HepG2 (cell line): ENCODE data around the gene PACS1.

Source experiments
- CHD4 ChIP-seq: fragments of 200-600 bp; sonication (generic); IDR thresholded peaks from 2 replicates; pipeline ENCODE4 v1.7.0; 2017; ENCODE audit warnings: mild to moderate bottlenecking, low read length, borderline replicate concordance
- MXD4 ChIP-seq: IDR thresholded peaks from 2 replicates; pipeline ENCODE4 v1.6.1; 2016; ENCODE audit warnings: mild to moderate bottlenecking, missing biosample characterization, missing genetic modification reagents
- NR2F6 ChIP-seq, 2 experiments: IDR thresholded peaks; 2 replicates each; pipeline ENCODE4 v1.6.1; 2016; ENCODE audit warnings: antibody characterized with exemption in 1 of 2, mild to moderate bottlenecking in 1 of 2
- U2AF2 ChIP-seq: fragments of 200-400 bp; formaldehyde crosslinking; IDR thresholded peaks from 2 replicates; pipeline ENCODE4 v1.6.1; 2017; ENCODE audit warnings: low read depth, mild to moderate bottlenecking, low read length
- TF ChIP-seq, protein P1 (sequence below): sonication (generic); formaldehyde crosslinking; IDR thresholded peaks from 2 replicates; pipeline ENCODE4 v1.5.0; 2020; ENCODE audit warnings: mild to moderate bottlenecking, missing genetic modification reagents, moderate library complexity
- TF ChIP-seq, protein P2 (sequence below): sonication (generic); formaldehyde crosslinking; IDR thresholded peaks from 2 replicates; pipeline ENCODE4 v1.5.0; 2020; ENCODE audit warnings: missing genetic modification reagents

- TF ChIP-seq CHD4, result no peak
- no peak for TF ChIP-seq NR2F6 (IDR thresholded peaks at IDR 0.05)
- no peak for TF ChIP-seq NR2F6 (CRISPR knock-in tag; IDR thresholded peaks at IDR 0.05)
- TF ChIP-seq U2AF2, result no peak
- TF ChIP-seq, protein P1, sequence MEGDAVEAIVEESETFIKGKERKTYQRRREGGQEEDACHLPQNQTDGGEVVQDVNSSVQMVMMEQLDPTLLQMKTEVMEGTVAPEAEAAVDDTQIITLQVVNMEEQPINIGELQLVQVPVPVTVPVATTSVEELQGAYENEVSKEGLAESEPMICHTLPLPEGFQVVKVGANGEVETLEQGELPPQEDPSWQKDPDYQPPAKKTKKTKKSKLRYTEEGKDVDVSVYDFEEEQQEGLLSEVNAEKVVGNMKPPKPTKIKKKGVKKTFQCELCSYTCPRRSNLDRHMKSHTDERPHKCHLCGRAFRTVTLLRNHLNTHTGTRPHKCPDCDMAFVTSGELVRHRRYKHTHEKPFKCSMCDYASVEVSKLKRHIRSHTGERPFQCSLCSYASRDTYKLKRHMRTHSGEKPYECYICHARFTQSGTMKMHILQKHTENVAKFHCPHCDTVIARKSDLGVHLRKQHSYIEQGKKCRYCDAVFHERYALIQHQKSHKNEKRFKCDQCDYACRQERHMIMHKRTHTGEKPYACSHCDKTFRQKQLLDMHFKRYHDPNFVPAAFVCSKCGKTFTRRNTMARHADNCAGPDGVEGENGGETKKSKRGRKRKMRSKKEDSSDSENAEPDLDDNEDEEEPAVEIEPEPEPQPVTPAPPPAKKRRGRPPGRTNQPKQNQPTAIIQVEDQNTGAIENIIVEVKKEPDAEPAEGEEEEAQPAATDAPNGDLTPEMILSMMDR, result no peak
- TF ChIP-seq, protein P2, sequence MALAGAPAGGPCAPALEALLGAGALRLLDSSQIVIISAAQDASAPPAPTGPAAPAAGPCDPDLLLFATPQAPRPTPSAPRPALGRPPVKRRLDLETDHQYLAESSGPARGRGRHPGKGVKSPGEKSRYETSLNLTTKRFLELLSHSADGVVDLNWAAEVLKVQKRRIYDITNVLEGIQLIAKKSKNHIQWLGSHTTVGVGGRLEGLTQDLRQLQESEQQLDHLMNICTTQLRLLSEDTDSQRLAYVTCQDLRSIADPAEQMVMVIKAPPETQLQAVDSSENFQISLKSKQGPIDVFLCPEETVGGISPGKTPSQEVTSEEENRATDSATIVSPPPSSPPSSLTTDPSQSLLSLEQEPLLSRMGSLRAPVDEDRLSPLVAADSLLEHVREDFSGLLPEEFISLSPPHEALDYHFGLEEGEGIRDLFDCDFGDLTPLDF (CRISPR knock-in tag), result no peak
- TF ChIP-seq MXD4 (CRISPR knock-in tag), result no peak
Measured at GRCh38 chr11:66263231-66263630, 193.2 kb downstream of the PACS1 start.
